Calu3 (cell line): ENCODE measurements around the gene ATP8A2. TPM values are rescaled to one million over a fixed set of nuclear protein-coding genes. Genes with fewer than 3 reads are reported as not detected.

Experiments used
- BruUV-seq: library from RNA; stranded (reverse); fragments of 400-500 nt; replicated peaks from 2 replicates; lab custom pipeline; 2021; lab: Mats Ljungman, UMichigan
- CTCF ChIA-PET: fragments of 300-600 bp; sonication (Branson Sonifier 250); formaldehyde crosslinking; loops from one replicate; lab custom pipeline; 2022; ENCODE audit warnings: antibody characterized with exemption; lab: Charles Lee
- DNase-seq: peaks from one replicate; pipeline ENCODE4 v3.0.0; 2022
- H3K27ac Mint-ChIP-seq: one replicate; pipeline ENCODE4 v1.8.0; 2022; ENCODE audit warnings: mixed read lengths; ENCODE audit not compliant: unreplicated experiment
- H3K27me3 Mint-ChIP-seq: one replicate; pipeline ENCODE4 v1.8.0; 2022; ENCODE audit warnings: mixed read lengths; ENCODE audit not compliant: unreplicated experiment
- H3K36me3 Mint-ChIP-seq: one replicate; pipeline ENCODE4 v1.8.0; 2022; ENCODE audit warnings: mild to moderate bottlenecking, moderate library complexity, mixed read lengths; ENCODE audit not compliant: insufficient read depth, unreplicated experiment
- H3K4me1 Mint-ChIP-seq: one replicate; pipeline ENCODE4 v1.8.0; 2022; ENCODE audit warnings: mild to moderate bottlenecking, low read depth, mixed read lengths; ENCODE audit not compliant: unreplicated experiment
- H3K4me3 Mint-ChIP-seq: one replicate; pipeline ENCODE4 v1.8.0; 2022; ENCODE audit warnings: mild to moderate bottlenecking, low read depth, moderate library complexity, mixed read lengths; ENCODE audit not compliant: unreplicated experiment
- H3K9me3 Mint-ChIP-seq: one replicate; pipeline ENCODE4 v1.8.0; 2022; ENCODE audit warnings: low read depth, mixed read lengths; ENCODE audit not compliant: unreplicated experiment
- CTCF ChIP-seq: fragments of 200-600 bp; IDR thresholded peaks from one replicate; pipeline ENCODE4 v1.8.0; 2022; ENCODE audit warnings: antibody characterized with exemption; ENCODE audit not compliant: unreplicated experiment
- intact Hi-C: fragments of 100-400 bp; cut with micrococcal nuclease; formaldehyde crosslinking; loops from one replicate; pipeline ENCODE4 v1.10.0; 2022; ENCODE audit not compliant: unreplicated experiment
- total RNA-seq: library from RNA; stranded (reverse); gene quantifications from 2 replicates; pipeline ENCODE4 v1.2.3, GENCODE V29; 2022

The ATP8A2 gene
- total RNA-seq, 1 experiment from 2014 or later, result 0.05 TPM

- intact Hi-C loops, result no loop called here
- no peak overlapping the region for H3K4me3 Mint-ChIP-seq
- peaks cover 17% of the 10 kb centered on the region for H3K27me3 Mint-ChIP-seq
- no peak overlapping the region for H3K27ac Mint-ChIP-seq
- no peaks in the 10 kb centered on the region for H3K36me3 Mint-ChIP-seq
- BruUV-seq, result no TSS peak
- H3K4me1 Mint-ChIP-seq, result no peaks in the 10 kb centered on the region
- no peaks in the 10 kb centered on the region for H3K9me3 Mint-ChIP-seq
- TF ChIP-seq CTCF, result no peak
- DNase-seq, result no peak
- CTCF ChIA-PET, result no interaction called here
Observed at GRCh38 chr13:25649001-25649633, 277.3 kb downstream of the ATP8A2 start.

GRCh38 chr13:25652764-25653163 is 281.0 kb downstream of the ATP8A2 start:
- Mint-ChIP-seq H3K4me1 (no peaks in the 10 kb centered on the region), H3K36me3 (no peaks in the 10 kb centered on the region), H3K27ac (no peak overlapping the region), H3K9me3 (no peaks in the 10 kb centered on the region), H3K4me3 (no peak overlapping the region), H3K27me3 (peaks cover 22% of the 10 kb centered on the region)
- intact Hi-C loops, result no loop called here
- CTCF ChIA-PET, result no interaction called here
- BruUV-seq, result no TSS peak
- DNase-seq, result no peak
- no peak for TF ChIP-seq CTCF

- no TSS peak for BruUV-seq
- DNase-seq, result no peak
- Mint-ChIP-seq H3K4me1 (no peaks in the 10 kb centered on the region), H3K9me3 (no peaks in the 10 kb centered on the region), H3K36me3 (no peaks in the 10 kb centered on the region), H3K27me3 (peaks cover 38% of the 10 kb centered on the region), H3K4me3 (no peak overlapping the region), H3K27ac (no peak overlapping the region)
- CTCF ChIA-PET, result no interaction called here
- intact Hi-C loops, result no loop called here
- TF ChIP-seq CTCF, result no peak
Observed at GRCh38 chr13:25654322-25654721, 282.5 kb downstream of the ATP8A2 start.

GRCh38 chr13:25657157-25657556 is 285.4 kb downstream of the ATP8A2 start:
- intact Hi-C loops, result no loop called here
- no peaks in the 10 kb centered on the region for H3K4me1 Mint-ChIP-seq
- TF ChIP-seq CTCF, result no peak

More at GRCh38 chr13:25657157-25657556, 285.4 kb downstream of the ATP8A2 start:
- Mint-ChIP-seq H3K4me3 (no peak overlapping the region), H3K36me3 (no peaks in the 10 kb centered on the region), H3K27me3 (peaks cover 66% of the 10 kb centered on the region), H3K9me3 (no peaks in the 10 kb centered on the region), H3K27ac (no peak overlapping the region)
- CTCF ChIA-PET, result no interaction called here
- no TSS peak for BruUV-seq
- no peak for DNase-seq
